Measurements from ENCODE around the gene ZSWIM5. TPM values are rescaled to one million over a fixed set of nuclear protein-coding genes. Genes with fewer than 3 reads are reported as not detected.

The ZSWIM5 gene
- total RNA-seq, 1 donor from 2014 or later, result 0.84 TPM

GRCh38 chr1:45016767-45017166 is 189.6 kb downstream of the ZSWIM5 start:
- Histone ChIP-seq H3K4me3 (ENCODE audit: low read depth, low read length) (no peak overlapping the region), H3K36me3 (ENCODE audit: control insufficient read depth, insufficient read depth, low read length) (peaks cover 2% of the 10 kb centered on the region), H3K27me3 (ENCODE audit: control insufficient read depth, insufficient read depth, low read length) (no peaks in the 10 kb centered on the region)
- TF ChIP-seq CTCF (IDR thresholded peaks at IDR 0.05; ENCODE audit: insufficient read depth, low read length, poor library complexity, severe bottlenecking), result no peak
- DNase-seq (ENCODE audit: low read depth), result no peak

- Histone ChIP-seq H3K27me3 (ENCODE audit: control insufficient read depth, insufficient read depth, low read length) (no peaks in the 10 kb centered on the region), H3K36me3 (ENCODE audit: control insufficient read depth, insufficient read depth, low read length) (peaks cover 2% of the 10 kb centered on the region), H3K4me3 (ENCODE audit: low read depth, low read length) (no peak overlapping the region)
- DNase-seq (ENCODE audit: low read depth), result no peak
- no peak for TF ChIP-seq CTCF (IDR thresholded peaks at IDR 0.05; ENCODE audit: insufficient read depth, low read length, poor library complexity, severe bottlenecking)
Measured at GRCh38 chr1:45016090-45016697, 190.2 kb downstream of the ZSWIM5 start.

- DNase-seq (ENCODE audit: low read depth), result no peak
- Histone ChIP-seq H3K4me3 (ENCODE audit: low read depth, low read length) (no peak overlapping the region), H3K36me3 (ENCODE audit: control insufficient read depth, insufficient read depth, low read length) (peaks cover 2% of the 10 kb centered on the region), H3K27me3 (ENCODE audit: control insufficient read depth, insufficient read depth, low read length) (no peaks in the 10 kb centered on the region)
- TF ChIP-seq CTCF (IDR thresholded peaks at IDR 0.05; ENCODE audit: insufficient read depth, low read length, poor library complexity, severe bottlenecking), result no peak
Measured at GRCh38 chr1:45015683-45016082, 190.7 kb downstream of the ZSWIM5 start.

- TF ChIP-seq CTCF (IDR thresholded peaks at IDR 0.05; ENCODE audit: insufficient read depth, low read length, poor library complexity, severe bottlenecking), result peak; percentile 84
- peak; percentile 54 for DNase-seq (ENCODE audit: low read depth)
- Histone ChIP-seq H3K27me3 (ENCODE audit: control insufficient read depth, insufficient read depth, low read length) (no peaks in the 10 kb centered on the region), H3K36me3 (ENCODE audit: control insufficient read depth, insufficient read depth, low read length) (peaks cover 2% of the 10 kb centered on the region), H3K4me3 (ENCODE audit: low read depth, low read length) (no peak overlapping the region)
Measured at GRCh38 chr1:45014321-45015028, 191.9 kb downstream of the ZSWIM5 start.

- no peaks in the 10 kb centered on the region for H3K27me3 ChIP-seq (ENCODE audit: control insufficient read depth, insufficient read depth, low read length)
- TF ChIP-seq CTCF (IDR thresholded peaks at IDR 0.05; ENCODE audit: insufficient read depth, low read length, poor library complexity, severe bottlenecking), result no peak
- H3K36me3 ChIP-seq (ENCODE audit: control insufficient read depth, insufficient read depth, low read length), result peaks cover 2% of the 10 kb centered on the region
- no peak for DNase-seq (ENCODE audit: low read depth)
- no peak overlapping the region for H3K4me3 ChIP-seq (ENCODE audit: low read depth, low read length)
Measured at GRCh38 chr1:45013551-45014209, 192.7 kb downstream of the ZSWIM5 start.
